Lower leg skin (tissue), 3 donors: Measurements from ENCODE around the gene TMEM212.

ENCODE experiments used
- CTCF ChIP-seq, 3 donors: fragments of 450-650 bp; IDR thresholded peaks; one replicate each; pipeline ENCODE4 v1.5.1; 2016; ENCODE audit warnings: antibody characterized with exemption in 3 of 3, mild to moderate bottlenecking in 3 of 3, moderate library complexity in 2 of 3
- POLR2A ChIP-seq, 2 donors: fragments of 450-650 bp; IDR thresholded peaks; one replicate each; pipeline ENCODE4 v1.6.1; 2016 to 2017; ENCODE audit warnings: antibody characterized with exemption in 2 of 2, mild to moderate bottlenecking in 1 of 2, moderate library complexity in 1 of 2

- TF ChIP-seq CTCF (IDR thresholded peaks at IDR 0.05) (no peak), POLR2A (IDR thresholded peaks at IDR 0.05) (no peak)
Measured at GRCh38 chr3:171828902-171829770, 14.0 kb upstream of the TMEM212 start.
